Pancreas (tissue), 10 donors: ENCODE results near the gene NPHP4. TPM values are rescaled to one million over a fixed set of nuclear protein-coding genes. Genes with fewer than 3 reads are reported as not detected.

Source experiments
- ATAC-seq, 4 donors: fragments of 200-7000 bp; cut with Tn5 transposase; one replicate each; pipeline versions ENCODE4 v1.8.0 to v1.9.1; 2020; ENCODE audit warnings: mild to moderate bottlenecking in 4 of 4, moderate library complexity in 4 of 4
- DNase-seq, 6 donors: peaks; one replicate each; pipeline ENCODE4 v3.0.0-alpha.2; 2020
- FAIRE-seq: peaks from 2 replicates; lab custom pipeline; 2012; peaks lifted over from hg19 to GRCh38; lab: Jason Lieb, UNC
- H3K27ac ChIP-seq, 4 donors: fragments of 200-600 bp; sonication (generic); 1 replicate in 3 of 4; 2 replicates in 1 of 4; pipeline versions ENCODE4 v1.5.0 to v1.8.0; 2020
- H3K27me3 ChIP-seq, 4 donors: fragments of 200-600 bp; one replicate each; pipeline ENCODE4 v1.8.0; 2021
- H3K36me3 ChIP-seq, 3 donors: fragments of 200-600 bp; sonication (generic) in 1 of 3; one replicate each; pipeline versions ENCODE4 v1.5.0 to v1.8.0; 2020 to 2021
- H3K4me1 ChIP-seq, 3 donors: fragments of 200-600 bp; one replicate each; pipeline ENCODE4 v1.8.0; 2021
- H3K4me3 ChIP-seq, 4 donors: fragments of 200-600 bp; sonication (generic) in 2 of 4; one replicate each; pipeline versions ENCODE4 v1.5.0 to v1.8.0; 2020 to 2021
- H3K9me3 ChIP-seq, 4 donors: fragments of 200-600 bp; one replicate each; pipeline ENCODE4 v1.8.0; 2021
- CTCF ChIP-seq, 4 donors: fragments of 200-600 bp; sonication (generic) in 3 of 4; IDR thresholded peaks; one replicate each; pipeline versions ENCODE4 v1.5.0 to v1.8.0; 2021; ENCODE audit warnings: antibody characterized with exemption in 4 of 4
- WGBS, 2 donors: extraction: QIAGEN DNeasy Blood & Tissue Kit; methylation state at CpG; one replicate each; pipeline ENCODE4 v1.1.7; 2013; 5-methylcytosine and 5-hydroxymethylcytosine counted together
- intact Hi-C, 3 donors: fragments of 100-400 bp; cut with DNase I; formaldehyde crosslinking; loops; one replicate each; pipeline versions ENCODE4 v1.11.1 to v1.14.2; 2022
- polyA plus RNA-seq, 2 donors: library from polyadenylated mRNA; stranded (reverse); fragments of 200-250 nt; gene quantifications; one replicate each; pipeline ENCODE4 v1.2.3, GENCODE V29; 2013
- total RNA-seq, 6 donors: library from RNA; stranded (reverse); fragmentation: NEBNext Ultra II Directional in 4 of 6; extraction: Animal tissue kit (Norgen Biotek cat#: 25700) in 4 of 6; gene quantifications; one replicate each; pipeline versions ENCODE4 v1.2.1 to v1.2.4, GENCODE V29; 2021 to 2023
- donor health status: healthy with polysubstance abuse.
- donor health status: DM: no; HTN: no; CAD: no; lungs with moderate emphysema.
- donor health status: DM: no; HTN: no; CAD: no.
- donor health status: control.
- donor health status: control.
- donor health status: Bipolar disorder and iron deficiency.
- donor health status: DM: yes; HTN: yes; CAD: no.
- donor health status: DM: no; HTN: no; CAD: no.
- donor health status: DM: no; HTN: no; CAD: no.
- donor health status: DM: yes; HTN: yes; CAD: no.

NPHP4 gene
- total and polyA plus RNA-seq, 8 donors: 4.0 to 9.7 (median 5.7) TPM

GRCh38 chr1:6006882-6007281 lies 14.7 kb upstream of the NPHP4 start:
- no peaks in the 10 kb centered on the region for H3K27me3 ChIP-seq
- FAIRE-seq (no peak), DNase-seq (peak in 3 of 6 donors; percentile 6 to 43 (median 33)), ATAC-seq (no peak)
- H3K4me3 ChIP-seq: no peak overlapping the region
- H3K36me3 ChIP-seq: no peaks in the 10 kb centered on the region
- no peak for TF ChIP-seq CTCF (IDR thresholded peaks at IDR 0.05)
- intact Hi-C loops: no loop called here
- 52 to 59% methylated on average over 12 of the region's 12 CpGs for WGBS, 2 donors
- H3K4me1 ChIP-seq: no peaks in the 10 kb centered on the region
- no peaks in the 10 kb centered on the region for H3K9me3 ChIP-seq
- no peak overlapping the region for H3K27ac ChIP-seq

- Histone ChIP-seq H3K27me3 (no peaks in the 10 kb centered on the region), H3K36me3 (no peaks in the 10 kb centered on the region), H3K27ac (no peak overlapping the region), H3K4me3 (no peak overlapping the region), H3K9me3 (no peaks in the 10 kb centered on the region), H3K4me1 (no peaks in the 10 kb centered on the region)
- intact Hi-C loops: no loop called here
- TF ChIP-seq CTCF (IDR thresholded peaks at IDR 0.05): no peak
- FAIRE-seq: no peak
- peak in 3 of 6 donors; percentile 16 to 46 (median 44) for DNase-seq
- ATAC-seq: no peak
- WGBS, 2 donors: 50 to 52% methylated on average over 8 to 10 of the region's 10 CpGs
Observed at GRCh38 chr1:6005276-6005917, 13.2 kb upstream of the NPHP4 start.

DNA sequence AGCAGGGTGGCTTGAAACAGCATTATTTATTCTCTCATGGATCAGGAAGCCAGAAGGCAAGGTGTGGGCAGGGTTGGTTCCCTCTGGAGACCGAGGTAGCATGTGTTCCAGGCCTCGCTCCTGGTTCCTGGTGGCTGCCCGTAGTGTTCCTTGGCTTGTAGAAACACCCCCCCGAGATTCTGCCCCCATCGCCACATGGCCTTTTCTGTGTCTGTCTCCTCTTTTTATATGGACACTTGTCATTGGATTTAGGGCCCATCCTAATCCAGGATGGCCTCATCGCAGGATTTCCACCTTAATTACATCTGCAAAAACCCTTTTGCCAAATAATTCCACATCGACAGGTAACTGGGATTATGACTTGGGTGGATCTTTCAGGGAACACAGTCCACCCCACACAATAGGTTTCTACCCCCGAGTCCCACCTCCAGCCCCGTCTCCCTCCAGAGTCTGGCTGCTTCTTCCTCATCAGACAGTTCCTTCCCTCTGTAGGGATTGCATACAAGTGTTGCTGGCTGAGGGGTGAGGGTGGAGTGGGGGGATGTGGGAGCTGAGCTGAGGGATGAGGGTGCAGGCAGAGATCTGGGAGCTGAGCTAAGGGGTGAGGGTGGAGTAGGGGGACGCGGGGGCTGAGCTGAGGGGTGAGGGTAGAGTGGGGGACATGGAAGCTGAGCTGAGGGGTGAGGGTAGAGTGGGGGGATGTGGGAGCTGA lies 12.3 kb upstream of the NPHP4 start:
- 85 to 86% methylated on average over 11 of the region's 11 CpGs for WGBS, 2 donors
- FAIRE-seq (no peak), DNase-seq (peak in 3 of 6 donors; percentile 4 to 27 (median 16))

GRCh38 chr1:6003568-6004411 lies 11.6 kb upstream of the NPHP4 start:
- FAIRE-seq: no peak
- Histone ChIP-seq H3K4me3 (no peak overlapping the region), H3K36me3 (no peaks in the 10 kb centered on the region), H3K4me1 (no peaks in the 10 kb centered on the region), H3K27me3 (no peaks in the 10 kb centered on the region), H3K27ac (no peak overlapping the region), H3K9me3 (no peaks in the 10 kb centered on the region)
- no peak for ATAC-seq
- peak in 2 of 6 donors; percentile 18 to 19 for DNase-seq
- TF ChIP-seq CTCF (IDR thresholded peaks at IDR 0.05): no peak
- WGBS, 2 donors: 59% methylated on average over 24 of the region's 24 CpGs
- intact Hi-C loops: no loop called here

More for the DNA sequence above, 12.3 kb upstream of the NPHP4 start:
- Histone ChIP-seq H3K27me3 (no peaks in the 10 kb centered on the region), H3K4me3 (no peak overlapping the region), H3K4me1 (no peaks in the 10 kb centered on the region), H3K27ac (no peak overlapping the region), H3K36me3 (no peaks in the 10 kb centered on the region), H3K9me3 (no peaks in the 10 kb centered on the region)
- intact Hi-C loops: no loop called here
- no peak for ATAC-seq
- no peak for TF ChIP-seq CTCF (IDR thresholded peaks at IDR 0.05)
